ENCODE data around the gene FHIT. TPM values are rescaled to one million over a fixed set of nuclear protein-coding genes. Genes with fewer than 3 reads are reported as not detected.

Gene FHIT
- total and polyA plus RNA-seq, 4 donors = 2.6 to 21.3 (median 8.7) TPM

GRCh38 chr3:60841355-60841754 is 409.9 kb downstream of the FHIT start:
- 83 to 87% methylated on average over 2 of the region's 2 CpGs for WGBS, 2 donors
- H3K9me3 ChIP-seq (ENCODE audit: control insufficient read depth in 4 of 4, insufficient read depth in 3 of 4, low read length in 3 of 4) = no peaks in the 10 kb centered on the region
- no peak for DNase-seq

DNA sequence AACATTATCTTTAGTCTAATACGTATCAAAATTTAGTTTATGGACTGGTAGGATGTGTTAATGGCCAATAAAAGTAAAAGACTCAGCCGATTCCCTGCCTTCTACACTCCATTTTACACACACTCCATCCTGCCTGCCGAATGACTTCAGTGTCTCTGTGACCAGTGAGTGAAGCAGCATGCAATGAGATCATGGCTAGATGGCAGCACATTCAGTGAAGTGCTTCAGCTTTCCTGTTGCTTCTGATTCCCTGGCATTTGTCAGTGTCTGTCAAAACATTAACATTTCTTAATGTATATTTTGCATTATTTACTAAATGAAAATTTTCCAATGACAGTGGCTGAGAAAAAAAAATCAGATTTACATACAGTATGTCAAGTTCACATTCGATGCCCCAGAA is 412.0 kb downstream of the FHIT start:
- Histone ChIP-seq H3K4me1 (ENCODE audit: control insufficient read depth in 5 of 5, insufficient read depth in 5 of 5, low read length in 5 of 5) (no peaks in the 10 kb centered on the region), H3K9ac (ENCODE audit: insufficient read depth in 1 of 2, low read length in 2 of 2) (no peak overlapping the region), H3K27ac (ENCODE audit: low read depth in 1 of 2, low read length in 1 of 2) (no peak overlapping the region), H3K36me3 (ENCODE audit: control insufficient read depth in 4 of 4, insufficient read depth in 4 of 4, low read length in 4 of 4) (no peaks in the 10 kb centered on the region), H3K4me3 (no peak overlapping the region), H3K27me3 (ENCODE audit: control insufficient read depth in 3 of 3, insufficient read depth in 3 of 3, low read length in 2 of 3) (no peaks in the 10 kb centered on the region), H3K9me3 (ENCODE audit: control insufficient read depth in 4 of 4, insufficient read depth in 3 of 4, low read length in 3 of 4) (peaks cover 0 to 3% (median 0%) of the 10 kb centered on the region in 4 donors)
- WGBS, 2 donors = 74 to 88% methylated on average over 4 of the region's 4 CpGs
- TF ChIP-seq CTCF (IDR thresholded peaks at IDR 0.05; ENCODE audit: control extremely low read depth, extremely low read depth) = no peak
- DNase-seq (peak in 2 of 3 donors; percentile 11 to 31), ATAC-seq (ENCODE audit: insufficient read depth, low FRiP score) (no peak)

More at GRCh38 chr3:60841355-60841754, 409.9 kb downstream of the FHIT start:
- no peak overlapping the region for H3K9ac ChIP-seq (ENCODE audit: insufficient read depth in 1 of 2, low read length in 2 of 2)
- no peaks in the 10 kb centered on the region for H3K4me1 ChIP-seq (ENCODE audit: control insufficient read depth in 5 of 5, insufficient read depth in 5 of 5, low read length in 5 of 5)
- no peaks in the 10 kb centered on the region for H3K36me3 ChIP-seq (ENCODE audit: control insufficient read depth in 4 of 4, insufficient read depth in 4 of 4, low read length in 4 of 4)
- no peak for TF ChIP-seq CTCF (IDR thresholded peaks at IDR 0.05; ENCODE audit: control extremely low read depth, extremely low read depth)
- H3K27me3 ChIP-seq (ENCODE audit: control insufficient read depth in 3 of 3, insufficient read depth in 3 of 3, low read length in 2 of 3) = no peaks in the 10 kb centered on the region
- no peak for ATAC-seq (ENCODE audit: insufficient read depth, low FRiP score)
- H3K27ac ChIP-seq (ENCODE audit: low read depth in 1 of 2, low read length in 1 of 2) = no peak overlapping the region
- no peak overlapping the region for H3K4me3 ChIP-seq

- Histone ChIP-seq H3K4me3 (no peak overlapping the region), H3K9me3 (ENCODE audit: control insufficient read depth in 4 of 4, insufficient read depth in 3 of 4, low read length in 3 of 4) (peaks cover 0 to 3% (median 0%) of the 10 kb centered on the region in 4 donors), H3K36me3 (ENCODE audit: control insufficient read depth in 4 of 4, insufficient read depth in 4 of 4, low read length in 4 of 4) (no peaks in the 10 kb centered on the region), H3K27me3 (ENCODE audit: control insufficient read depth in 3 of 3, insufficient read depth in 3 of 3, low read length in 2 of 3) (no peaks in the 10 kb centered on the region), H3K9ac (ENCODE audit: insufficient read depth in 1 of 2, low read length in 2 of 2) (no peak overlapping the region), H3K4me1 (ENCODE audit: control insufficient read depth in 5 of 5, insufficient read depth in 5 of 5, low read length in 5 of 5) (no peaks in the 10 kb centered on the region), H3K27ac (ENCODE audit: low read depth in 1 of 2, low read length in 1 of 2) (no peak overlapping the region)
- ATAC-seq (ENCODE audit: insufficient read depth, low FRiP score) (no peak), DNase-seq (no peak)
- WGBS, 2 donors = 94 to 95% methylated on average over 5 of the region's 5 CpGs
- TF ChIP-seq CTCF (IDR thresholded peaks at IDR 0.05; ENCODE audit: control extremely low read depth, extremely low read depth) = no peak
Measured at GRCh38 chr3:60835796-60836195, 415.5 kb downstream of the FHIT start.

GRCh38 chr3:60829058-60829457 is 422.2 kb downstream of the FHIT start:
- 100% methylated on average over 1 of the region's 1 CpG for WGBS, 2 donors
- Histone ChIP-seq H3K4me1 (ENCODE audit: control insufficient read depth in 5 of 5, insufficient read depth in 5 of 5, low read length in 5 of 5) (peaks cover 0 to 5% (median 0%) of the 10 kb centered on the region in 5 donors), H3K9me3 (ENCODE audit: control insufficient read depth in 4 of 4, insufficient read depth in 3 of 4, low read length in 3 of 4) (no peaks in the 10 kb centered on the region), H3K27ac (ENCODE audit: low read depth in 1 of 2, low read length in 1 of 2) (no peak overlapping the region), H3K36me3 (ENCODE audit: control insufficient read depth in 4 of 4, insufficient read depth in 4 of 4, low read length in 4 of 4) (no peaks in the 10 kb centered on the region), H3K27me3 (ENCODE audit: control insufficient read depth in 3 of 3, insufficient read depth in 3 of 3, low read length in 2 of 3) (no peaks in the 10 kb centered on the region), H3K4me3 (no peak overlapping the region), H3K9ac (ENCODE audit: insufficient read depth in 1 of 2, low read length in 2 of 2) (no peak overlapping the region)
- no peak for DNase-seq
- no peak for TF ChIP-seq CTCF (IDR thresholded peaks at IDR 0.05; ENCODE audit: control extremely low read depth, extremely low read depth)
- no peak for ATAC-seq (ENCODE audit: insufficient read depth, low FRiP score)

Measured in lung (tissue), 12 donors.